Lower lobe of right lung (tissue), 2 donors: ENCODE data around the gene ZNF791. TPM values are rescaled to one million over a fixed set of nuclear protein-coding genes. Genes with fewer than 3 reads are reported as not detected.
"Not testable (repeated sequence)": the region's sequence is repeated elsewhere in the genome, so short reads cannot be mapped to it uniquely, and the experiment has no call there.

Source experiments
- ATAC-seq, 2 donors: fragments of 200-7000 bp; cut with Tn5 transposase; one replicate each; pipeline ENCODE4 v1.9.1; 2020 to 2022; ENCODE audit warnings: mild to moderate bottlenecking in 2 of 2, moderate library complexity in 2 of 2
- DNase-seq: peaks from one replicate; pipeline ENCODE4 v3.0.0-alpha.2; 2020
- H3K27ac ChIP-seq: fragments of 200-600 bp; one replicate; pipeline ENCODE4 v1.8.0; 2022
- H3K27me3 ChIP-seq: fragments of 200-600 bp; one replicate; pipeline ENCODE4 v1.8.0; 2022; ENCODE audit warnings: low read depth
- H3K36me3 ChIP-seq: fragments of 200-600 bp; one replicate; pipeline ENCODE4 v1.8.0; 2022; ENCODE audit warnings: mild to moderate bottlenecking
- H3K4me1 ChIP-seq: fragments of 200-600 bp; one replicate; pipeline ENCODE4 v1.8.0; 2022
- H3K4me3 ChIP-seq: fragments of 200-600 bp; one replicate; pipeline ENCODE4 v1.8.0; 2022; ENCODE audit warnings: mild to moderate bottlenecking
- H3K9me3 ChIP-seq: fragments of 200-600 bp; one replicate; pipeline ENCODE4 v1.8.0; 2022
- intact Hi-C: fragments of 100-400 bp; cut with DNase I; formaldehyde crosslinking; loops from one replicate; pipeline ENCODE4 v1.11.0; 2022
- total RNA-seq: library from RNA; stranded (reverse); fragmentation: NEBNext Ultra II Directional; extraction: Animal tissue kit (Norgen Biotek cat#: 25700); gene quantifications from one replicate; pipeline ENCODE4 v1.2.1, GENCODE V29; 2021
- TF ChIP-seq, protein P1 (sequence below): fragments of 200-600 bp; IDR thresholded peaks from one replicate; pipeline ENCODE4 v1.8.0; 2022; ENCODE audit warnings: antibody characterized with exemption, mild to moderate bottlenecking
- donor health status: DM: no; HTN: yes; CAD: no; lungs with severe emphysema.

ZNF791 gene
- total RNA-seq, 1 donor from 2014 or later: 27.2 TPM

- Histone ChIP-seq H3K36me3 (peaks cover 80% of the 10 kb centered on the region), H3K9me3 (no peaks in the 10 kb centered on the region), H3K4me3 (no peak overlapping the region), H3K4me1 (peaks cover 19% of the 10 kb centered on the region), H3K27ac (no peak overlapping the region), H3K27me3 (no peaks in the 10 kb centered on the region)
- DNase-seq (no peak), ATAC-seq (no peak)
- intact Hi-C loops: no loop called here
- TF ChIP-seq, protein P1, sequence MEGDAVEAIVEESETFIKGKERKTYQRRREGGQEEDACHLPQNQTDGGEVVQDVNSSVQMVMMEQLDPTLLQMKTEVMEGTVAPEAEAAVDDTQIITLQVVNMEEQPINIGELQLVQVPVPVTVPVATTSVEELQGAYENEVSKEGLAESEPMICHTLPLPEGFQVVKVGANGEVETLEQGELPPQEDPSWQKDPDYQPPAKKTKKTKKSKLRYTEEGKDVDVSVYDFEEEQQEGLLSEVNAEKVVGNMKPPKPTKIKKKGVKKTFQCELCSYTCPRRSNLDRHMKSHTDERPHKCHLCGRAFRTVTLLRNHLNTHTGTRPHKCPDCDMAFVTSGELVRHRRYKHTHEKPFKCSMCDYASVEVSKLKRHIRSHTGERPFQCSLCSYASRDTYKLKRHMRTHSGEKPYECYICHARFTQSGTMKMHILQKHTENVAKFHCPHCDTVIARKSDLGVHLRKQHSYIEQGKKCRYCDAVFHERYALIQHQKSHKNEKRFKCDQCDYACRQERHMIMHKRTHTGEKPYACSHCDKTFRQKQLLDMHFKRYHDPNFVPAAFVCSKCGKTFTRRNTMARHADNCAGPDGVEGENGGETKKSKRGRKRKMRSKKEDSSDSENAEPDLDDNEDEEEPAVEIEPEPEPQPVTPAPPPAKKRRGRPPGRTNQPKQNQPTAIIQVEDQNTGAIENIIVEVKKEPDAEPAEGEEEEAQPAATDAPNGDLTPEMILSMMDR: no peak
Measured at GRCh38 chr19:12675940-12676339, 65.2 kb downstream of the ZNF791 start.

DNA sequence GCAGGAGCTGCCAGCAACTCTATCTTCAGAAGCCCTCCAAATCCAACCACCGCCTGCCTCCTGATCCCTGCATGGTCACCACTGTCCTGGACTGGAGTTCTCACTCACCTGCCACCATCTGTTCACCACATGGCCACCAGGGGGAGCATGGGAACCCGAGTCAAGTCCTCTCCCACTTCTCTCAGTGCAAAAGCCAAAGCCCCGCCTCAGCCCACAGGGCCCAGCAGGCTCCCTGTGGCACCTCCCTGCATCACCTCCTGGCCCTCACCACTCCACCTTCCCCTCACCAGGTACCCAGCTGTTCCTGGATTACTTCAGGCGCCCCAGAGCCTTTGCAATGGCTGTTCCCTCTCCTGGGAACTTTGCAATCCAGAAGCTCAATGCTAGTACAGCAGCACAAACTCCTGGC lies 65.7 kb downstream of the ZNF791 start:
- DNase-seq (peak; percentile 87), ATAC-seq (peak; percentile 60 to 71)
- H3K4me1 ChIP-seq: peaks cover 20% of the 10 kb centered on the region
- peaks cover 80% of the 10 kb centered on the region for H3K36me3 ChIP-seq
- TF ChIP-seq, protein P1: peak; percentile 86
- no peaks in the 10 kb centered on the region for H3K9me3 ChIP-seq
- no peak overlapping the region for H3K4me3 ChIP-seq
- no peak overlapping the region for H3K27ac ChIP-seq
- intact Hi-C loops: no loop called here
- H3K27me3 ChIP-seq: no peaks in the 10 kb centered on the region

DNA sequence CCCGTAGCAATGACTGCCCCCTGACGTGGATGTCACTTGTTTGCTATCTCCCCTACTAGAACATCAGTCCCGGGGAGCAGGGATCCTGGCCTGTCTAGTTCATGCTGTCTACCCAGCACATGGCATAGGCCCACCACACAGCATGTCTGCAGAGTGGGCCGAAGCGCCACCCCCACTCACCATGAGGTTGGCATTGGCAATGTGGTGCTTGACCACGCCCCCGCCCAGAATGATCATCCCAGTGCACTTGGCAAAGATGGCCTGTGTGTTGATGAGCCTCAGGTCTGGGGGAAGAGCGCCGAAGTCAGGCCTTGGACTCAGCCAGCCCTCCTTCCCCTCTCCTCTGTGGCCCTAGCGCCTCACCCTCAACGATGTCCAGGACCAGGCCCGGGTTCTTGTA lies 66.2 kb downstream of the ZNF791 start:
- Histone ChIP-seq H3K4me1 (peaks cover 20% of the 10 kb centered on the region), H3K9me3 (no peaks in the 10 kb centered on the region), H3K27me3 (no peaks in the 10 kb centered on the region), H3K36me3 (peaks cover 80% of the 10 kb centered on the region), H3K4me3 (no peak overlapping the region), H3K27ac (no peak overlapping the region)
- DNase-seq (no peak), ATAC-seq (no peak)
- intact Hi-C loops: no loop called here
- TF ChIP-seq, protein P1: no peak

DNA sequence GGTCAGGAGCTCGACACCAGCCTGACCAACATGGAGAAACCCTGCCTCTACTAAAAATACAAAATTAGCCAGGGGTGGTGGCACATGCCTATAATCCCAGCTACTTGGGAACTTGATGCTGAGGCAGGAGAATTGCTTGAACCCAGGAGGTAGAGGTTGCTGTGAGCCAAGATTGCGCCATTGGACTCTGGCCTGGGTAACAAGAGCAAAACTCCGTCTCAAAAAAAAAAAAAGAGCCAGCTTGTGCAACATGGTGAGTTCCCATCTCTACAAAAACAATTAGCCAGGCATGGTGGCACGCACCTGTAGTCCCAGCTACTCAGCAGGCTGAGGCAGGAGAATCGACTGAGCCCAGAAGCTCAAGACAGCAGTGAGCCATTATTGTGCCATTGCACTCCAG lies 67.3 kb downstream of the ZNF791 start:
- ATAC-seq, DNase-seq, H3K9me3 ChIP-seq, H3K27ac ChIP-seq, H3K4me3 ChIP-seq, intact Hi-C loops, H3K27me3 ChIP-seq: not testable (repeated sequence)
- peaks cover 71% of the 10 kb centered on the region for H3K36me3 ChIP-seq
- H3K4me1 ChIP-seq: peaks cover 20% of the 10 kb centered on the region

DNA sequence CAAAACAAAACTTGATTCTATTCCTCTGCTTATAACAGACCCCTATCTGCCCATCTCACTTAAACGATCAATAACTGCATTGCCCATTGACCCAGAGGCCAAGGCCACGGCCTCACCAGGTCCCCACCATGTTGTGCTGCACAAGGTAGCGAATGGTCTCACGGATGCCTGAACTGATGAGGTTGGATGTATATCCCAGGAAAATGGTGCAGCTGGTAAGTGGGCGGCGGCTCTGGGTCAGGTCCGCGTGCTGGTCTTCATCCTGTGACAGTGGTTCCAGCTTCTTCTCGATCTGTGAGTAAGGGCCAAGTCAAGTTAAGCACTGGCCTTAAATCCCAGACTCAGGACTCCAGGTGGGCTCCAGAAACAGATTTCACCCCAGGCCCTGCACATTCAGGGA lies 69.3 kb downstream of the ZNF791 start:
- intact Hi-C loops: no loop called here
- H3K4me1 ChIP-seq: peaks cover 20% of the 10 kb centered on the region
- no peaks in the 10 kb centered on the region for H3K9me3 ChIP-seq
- DNase-seq (no peak), ATAC-seq (no peak)
- no peak overlapping the region for H3K27ac ChIP-seq
- H3K27me3 ChIP-seq: no peaks in the 10 kb centered on the region
- TF ChIP-seq, protein P1: no peak
- H3K36me3 ChIP-seq: peaks cover 51% of the 10 kb centered on the region
- H3K4me3 ChIP-seq: no peak overlapping the region

DNA sequence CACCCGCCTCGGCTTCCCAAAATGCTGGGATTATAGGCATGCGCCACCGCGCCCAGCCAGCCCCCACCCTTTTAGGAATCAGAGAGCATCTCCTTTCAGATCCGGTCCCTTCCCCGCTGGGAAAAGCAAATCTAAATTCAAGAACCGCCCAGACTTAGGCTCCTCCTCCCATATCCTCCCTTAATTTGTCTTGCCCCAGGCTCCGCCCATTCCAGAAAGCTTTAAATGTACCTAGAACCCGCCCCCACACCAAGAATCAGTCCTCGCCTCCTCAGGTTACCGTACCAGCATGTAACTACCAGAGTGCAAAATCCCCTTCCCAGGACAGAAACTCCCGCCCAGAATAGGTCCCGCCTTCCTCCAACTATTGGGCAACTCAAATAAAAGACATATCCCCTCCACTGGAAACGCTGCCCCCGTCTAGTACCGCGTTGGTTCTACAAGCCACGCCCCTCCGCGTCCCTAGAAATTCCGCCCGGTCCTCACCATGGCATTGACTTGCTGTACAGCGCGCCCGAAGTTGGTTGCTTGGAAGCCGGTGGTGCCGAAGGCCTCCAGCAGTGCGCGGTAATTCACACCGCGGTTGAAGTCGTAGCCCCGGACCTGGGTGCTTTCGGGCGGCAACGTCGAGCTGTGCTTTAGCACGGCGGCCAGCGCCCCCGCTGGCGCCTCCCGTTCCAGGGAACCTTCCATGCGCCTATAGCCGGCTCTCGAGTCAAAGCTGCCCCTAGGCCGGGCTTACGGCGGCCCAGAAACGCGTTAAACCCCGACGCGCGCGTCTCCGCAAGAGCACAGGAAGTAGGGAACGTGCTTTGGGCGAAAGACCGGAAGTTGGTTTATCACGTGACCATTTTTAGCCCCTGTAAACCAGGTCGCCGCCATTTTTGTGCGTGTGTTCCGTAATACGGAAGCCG lies 70.6 kb downstream of the ZNF791 start, which contains the start of gene DHPS:
DHPS (minus strand) TSS at position 807 of the 914 bp plus-strand sequence; CDS start at position 693, 114 bp downstream.
- H3K4me3 ChIP-seq: peak within 1 kb of the TSS; percentile 87
- DNase-seq (peak; percentile 95), ATAC-seq (peak; percentile 94 to 96)
- peak within 1 kb of the TSS; percentile 98 for H3K27ac ChIP-seq
- TF ChIP-seq, protein P1: no peak
- no peaks in the 10 kb centered on the region for H3K9me3 ChIP-seq
- no peaks in the 10 kb centered on the region for H3K27me3 ChIP-seq
- intact Hi-C loops: no loop called here
- peaks cover 38% of the 10 kb centered on the region for H3K36me3 ChIP-seq
- peaks cover 16% of the 10 kb centered on the region for H3K4me1 ChIP-seq
